OCI-LY7 (cell line): Measurements from ENCODE around the gene CPNE4.

Experiments used
- EZH2phosphoT487 ChIP-seq: fragments of 200-600 bp; sonication (generic); IDR thresholded peaks from 2 replicates; pipeline ENCODE4 v1.6.1; 2018; ENCODE audit warnings: low read depth, borderline replicate concordance, mild to moderate bottlenecking, mixed run types, antibody characterized with exemption, low read length, moderate library complexity, mixed read lengths
- TF ChIP-seq, protein P1 (sequence below): fragments of 200-600 bp; sonication (generic); conservative IDR thresholded peaks from 2 replicates; pipeline ENCODE4 v1.5.1; 2014; ENCODE audit warnings: mild to moderate bottlenecking, antibody characterized with exemption, low read length, moderate library complexity, mixed read lengths

DNA sequence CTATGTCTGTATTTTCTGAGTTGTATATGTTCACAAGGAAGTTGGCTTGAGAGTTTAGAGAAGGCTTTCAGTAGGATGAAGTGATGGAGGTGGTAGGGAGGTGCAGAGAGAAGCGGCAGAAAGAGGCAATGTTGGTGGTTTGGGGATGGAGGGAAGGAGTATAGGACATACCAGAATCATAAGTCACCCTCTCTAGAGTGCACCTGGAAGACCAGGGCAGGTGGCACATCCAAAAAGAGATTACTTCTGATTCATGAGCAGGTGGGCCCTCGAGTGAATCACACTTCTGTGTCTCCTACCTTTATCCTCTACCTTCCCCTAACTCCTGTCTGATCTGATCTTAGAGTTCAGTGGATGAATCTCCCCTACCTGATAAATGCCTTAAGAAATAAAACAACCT, 490.3 kb downstream of the CPNE4 start:
- TF ChIP-seq, protein P1, sequence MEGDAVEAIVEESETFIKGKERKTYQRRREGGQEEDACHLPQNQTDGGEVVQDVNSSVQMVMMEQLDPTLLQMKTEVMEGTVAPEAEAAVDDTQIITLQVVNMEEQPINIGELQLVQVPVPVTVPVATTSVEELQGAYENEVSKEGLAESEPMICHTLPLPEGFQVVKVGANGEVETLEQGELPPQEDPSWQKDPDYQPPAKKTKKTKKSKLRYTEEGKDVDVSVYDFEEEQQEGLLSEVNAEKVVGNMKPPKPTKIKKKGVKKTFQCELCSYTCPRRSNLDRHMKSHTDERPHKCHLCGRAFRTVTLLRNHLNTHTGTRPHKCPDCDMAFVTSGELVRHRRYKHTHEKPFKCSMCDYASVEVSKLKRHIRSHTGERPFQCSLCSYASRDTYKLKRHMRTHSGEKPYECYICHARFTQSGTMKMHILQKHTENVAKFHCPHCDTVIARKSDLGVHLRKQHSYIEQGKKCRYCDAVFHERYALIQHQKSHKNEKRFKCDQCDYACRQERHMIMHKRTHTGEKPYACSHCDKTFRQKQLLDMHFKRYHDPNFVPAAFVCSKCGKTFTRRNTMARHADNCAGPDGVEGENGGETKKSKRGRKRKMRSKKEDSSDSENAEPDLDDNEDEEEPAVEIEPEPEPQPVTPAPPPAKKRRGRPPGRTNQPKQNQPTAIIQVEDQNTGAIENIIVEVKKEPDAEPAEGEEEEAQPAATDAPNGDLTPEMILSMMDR, result no peak
- no peak for TF ChIP-seq EZH2phosphoT487
